Neuron (in vitro differentiated cells): ENCODE measurements around the gene ALG1.
A peak's percentile ranks its signal among the peaks of the same experiment; 100 is the strongest.

Experiments used
- H2AFZ ChIP-seq: one replicate; pipeline ENCODE4 v1.6.1; 2013; ENCODE audit warnings: low read depth, mild to moderate bottlenecking, inconsistent platforms, low read length, moderate library complexity
- H3K27me3 ChIP-seq: one replicate; pipeline ENCODE4 v1.6.1; 2013; ENCODE audit warnings: low read length; ENCODE audit not compliant: insufficient read depth
- H3K36me3 ChIP-seq: one replicate; pipeline ENCODE4 v1.6.1; 2013; ENCODE audit warnings: low read length; ENCODE audit not compliant: insufficient read depth
- H3K4me1 ChIP-seq: one replicate; pipeline ENCODE4 v1.6.1; 2013; ENCODE audit warnings: low read length; ENCODE audit not compliant: insufficient read depth
- H3K4me3 ChIP-seq: 2 replicates; pipeline ENCODE4 v1.5.1; 2013; ENCODE audit warnings: mild to moderate bottlenecking, low read length, moderate library complexity
- H3K9me3 ChIP-seq: one replicate; pipeline ENCODE4 v1.6.1; 2013; ENCODE audit warnings: low read length

Gene ALG1

DNA sequence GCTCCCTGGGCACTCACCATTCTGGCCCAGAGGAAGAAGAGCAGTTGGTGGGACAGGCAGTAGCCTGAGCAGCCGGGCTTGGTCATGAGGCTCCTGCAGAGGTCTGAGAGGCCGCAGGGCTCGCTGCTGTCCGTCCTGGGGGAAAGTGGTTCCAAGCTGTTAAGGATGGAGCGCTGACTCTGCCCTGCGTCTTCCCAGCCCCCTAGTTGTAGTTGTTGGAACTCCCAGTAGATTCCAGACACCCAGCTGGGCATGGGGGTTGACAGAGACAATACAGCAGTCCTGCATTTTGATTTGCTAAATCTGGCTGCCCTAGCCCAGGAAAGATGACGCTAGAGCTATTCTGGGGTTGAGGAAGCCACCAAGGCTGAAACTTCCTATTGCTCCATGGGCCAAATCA, 13.2 kb upstream of the ALG1 start:
- H3K27me3 ChIP-seq = no peaks in the 10 kb centered on the region
- H3K4me1 ChIP-seq = peaks cover 2% of the 10 kb centered on the region
- no peaks in the 10 kb centered on the region for H3K9me3 ChIP-seq
- no peak overlapping the region for H2AFZ ChIP-seq
- H3K36me3 ChIP-seq = no peaks in the 10 kb centered on the region
- H3K4me3 ChIP-seq = no peak overlapping the region

DNA sequence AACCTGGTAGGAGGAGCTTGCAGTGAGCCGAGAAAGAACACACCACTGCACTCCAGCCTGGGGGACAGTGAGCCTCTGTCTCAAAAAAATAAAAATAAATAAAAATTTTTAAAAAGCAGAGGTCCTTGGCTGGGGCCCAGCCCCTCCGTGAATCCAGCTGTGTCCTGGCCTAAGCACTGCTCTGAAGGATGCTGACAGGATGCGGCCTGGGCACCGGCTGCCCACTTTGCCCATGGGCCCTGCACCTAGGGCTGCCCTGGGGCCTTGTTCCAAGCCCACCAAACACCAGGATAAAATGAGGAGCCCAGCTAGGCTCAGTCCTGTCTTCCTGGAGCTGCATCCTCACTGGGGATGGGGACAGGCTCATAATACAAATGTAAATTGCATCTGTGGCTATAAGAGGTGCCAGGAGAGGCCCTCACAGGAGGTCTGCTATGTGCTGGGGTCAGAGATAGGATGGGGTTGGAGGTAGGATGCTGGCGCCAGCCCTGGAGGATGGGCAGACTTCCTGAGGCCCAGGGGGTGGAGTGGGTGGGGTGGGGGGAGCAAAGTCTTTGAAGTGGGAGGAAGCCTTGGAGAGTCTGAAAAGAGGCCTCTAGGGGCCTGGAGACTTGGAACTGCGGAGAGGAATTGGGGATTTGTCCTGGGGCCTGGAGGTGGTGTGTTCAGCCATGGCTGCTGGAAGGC, 12.1 kb upstream of the ALG1 start:
- Histone ChIP-seq H3K4me3 (no peak overlapping the region), H3K9me3 (no peaks in the 10 kb centered on the region), H2AFZ (no peak overlapping the region), H3K4me1 (peaks cover 2% of the 10 kb centered on the region), H3K36me3 (no peaks in the 10 kb centered on the region), H3K27me3 (no peaks in the 10 kb centered on the region)

- H2AFZ ChIP-seq = no peak overlapping the region
These were observed 11.5 kb upstream of the ALG1 start for GRCh38 chr16:5060073-5060641.

DNA sequence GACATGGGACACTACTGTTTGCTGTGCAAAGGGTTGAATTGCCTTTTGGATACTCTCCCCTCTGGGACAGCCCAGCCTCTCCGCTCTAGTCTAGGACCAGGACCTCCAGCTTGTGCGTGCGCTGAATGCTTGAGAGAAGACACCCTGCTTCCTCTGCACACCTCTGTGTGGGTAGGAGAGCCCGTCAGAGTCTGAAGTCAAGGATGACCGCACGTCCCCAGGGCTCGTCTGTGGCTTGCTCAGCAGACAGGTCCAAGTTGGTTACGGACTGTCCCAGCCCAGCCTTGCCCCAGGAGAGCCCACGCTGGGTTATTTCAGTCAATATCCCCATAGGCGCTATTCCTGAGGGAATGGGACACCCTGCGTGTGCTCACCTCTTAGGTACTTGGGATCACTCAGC, 9.6 kb upstream of the ALG1 start:
- Histone ChIP-seq H2AFZ (no peak overlapping the region), H3K36me3 (no peaks in the 10 kb centered on the region), H3K9me3 (no peaks in the 10 kb centered on the region), H3K27me3 (no peaks in the 10 kb centered on the region), H3K4me1 (peaks cover 2% of the 10 kb centered on the region), H3K4me3 (no peak overlapping the region)

More at GRCh38 chr16:5060073-5060641, 11.5 kb upstream of the ALG1 start:
- Histone ChIP-seq H3K36me3 (no peaks in the 10 kb centered on the region), H3K27me3 (no peaks in the 10 kb centered on the region), H3K4me3 (no peak overlapping the region), H3K4me1 (peaks cover 2% of the 10 kb centered on the region), H3K9me3 (no peaks in the 10 kb centered on the region)

DNA sequence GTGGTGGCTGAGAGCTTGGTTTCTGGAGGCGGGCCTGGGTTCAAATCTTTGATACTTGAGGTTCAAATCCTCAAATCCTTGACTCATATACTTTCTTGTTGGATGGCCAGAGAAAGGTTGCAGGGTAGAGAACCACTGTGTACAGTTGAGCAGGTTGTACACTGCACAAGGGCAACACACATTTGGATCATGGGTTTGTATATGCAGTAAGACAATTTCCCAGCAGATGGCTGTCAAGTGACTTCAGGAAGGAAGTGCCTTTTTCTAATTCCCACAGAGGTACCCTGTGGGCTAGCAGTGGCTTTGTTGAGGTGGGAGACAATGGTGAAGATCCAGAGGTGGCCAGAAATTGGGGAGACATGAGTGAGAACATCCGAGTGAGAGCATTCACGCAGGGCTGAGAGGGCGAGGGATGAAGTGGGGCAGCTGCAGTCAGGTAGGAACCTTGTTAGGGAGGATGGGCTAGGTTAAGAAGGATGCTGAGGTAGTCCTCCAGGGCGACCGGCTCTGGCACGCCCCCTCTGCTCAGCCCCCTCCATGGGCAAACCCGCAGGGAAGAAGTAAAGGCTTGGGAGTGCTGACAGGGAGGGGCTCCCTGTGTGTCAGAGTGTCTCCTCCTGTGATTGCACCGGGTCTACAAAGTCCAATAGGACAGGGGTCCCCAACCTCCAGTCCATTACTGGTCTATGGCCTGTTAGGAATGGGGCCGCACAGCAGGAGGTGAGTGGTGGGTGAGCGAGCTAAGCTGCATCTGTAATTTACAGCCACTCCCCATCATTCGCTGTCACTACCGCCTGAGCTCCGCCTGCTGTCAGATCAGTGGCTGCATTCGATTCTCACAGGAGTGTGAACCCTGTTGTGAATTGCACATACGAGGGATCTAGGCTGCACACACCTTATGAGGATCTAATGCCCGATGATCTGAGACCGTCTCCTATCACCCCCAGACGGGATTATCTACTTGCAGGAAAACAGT, 8.6 kb upstream of the ALG1 start:
- no peaks in the 10 kb centered on the region for H3K9me3 ChIP-seq
- H3K4me3 ChIP-seq = no peak overlapping the region
- H3K27me3 ChIP-seq = no peaks in the 10 kb centered on the region
- H2AFZ ChIP-seq = no peak overlapping the region
- H3K4me1 ChIP-seq = peaks cover 5% of the 10 kb centered on the region
- H3K36me3 ChIP-seq = no peaks in the 10 kb centered on the region

- Histone ChIP-seq H2AFZ (no peak overlapping the region), H3K27me3 (no peaks in the 10 kb centered on the region), H3K9me3 (no peaks in the 10 kb centered on the region), H3K4me1 (peaks cover 2% of the 10 kb centered on the region), H3K4me3 (no peak overlapping the region), H3K36me3 (no peaks in the 10 kb centered on the region)
These were observed 6.7 kb upstream of the ALG1 start for GRCh38 chr16:5064915-5065314.

DNA sequence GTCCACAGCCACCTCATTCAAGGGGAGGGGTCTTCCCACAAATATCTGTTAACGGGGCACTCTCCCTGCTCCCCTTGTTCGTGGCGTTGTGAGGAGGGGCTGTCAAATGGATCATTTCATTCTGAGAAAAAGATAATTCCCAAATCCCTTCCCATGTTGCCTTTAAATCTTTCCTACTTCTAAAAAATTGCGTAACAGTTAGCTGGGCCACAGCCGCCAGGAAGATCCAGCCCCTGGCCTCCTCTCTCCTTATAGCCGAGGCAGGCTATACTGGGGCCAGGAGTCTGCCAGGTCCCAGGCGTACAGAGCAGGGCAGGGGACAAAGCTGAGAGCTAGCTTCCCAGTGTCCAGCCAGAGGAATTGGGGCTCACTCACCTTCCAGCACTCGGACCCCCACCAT, 6.3 kb upstream of the ALG1 start:
- Histone ChIP-seq H3K4me3 (no peak overlapping the region), H3K4me1 (peaks cover 2% of the 10 kb centered on the region), H3K36me3 (no peaks in the 10 kb centered on the region), H2AFZ (peak overlapping the region; percentile 44), H3K27me3 (no peaks in the 10 kb centered on the region), H3K9me3 (no peaks in the 10 kb centered on the region)

GRCh38 chr16:5065813-5066212, 5.8 kb upstream of the ALG1 start, which contains the start of gene C16orf89:
Gene C16orf89, minus strand, starts transcription at chr16:5065956. Its CDS starts 48 bp downstream, at chr16:5065908.
- H3K4me1 ChIP-seq = peaks cover 2% of the 10 kb centered on the region
- H2AFZ ChIP-seq = peak within 1 kb of the TSS; percentile 44
- no peaks in the 10 kb centered on the region for H3K27me3 ChIP-seq
- no peaks in the 10 kb centered on the region for H3K36me3 ChIP-seq
- H3K9me3 ChIP-seq = no peaks in the 10 kb centered on the region
- H3K4me3 ChIP-seq = no peak within 1 kb of the TSS

GRCh38 chr16:5066511-5066910, 5.1 kb upstream of the ALG1 start:
- no peak overlapping the region for H2AFZ ChIP-seq
- no peak overlapping the region for H3K4me3 ChIP-seq
- H3K27me3 ChIP-seq = no peaks in the 10 kb centered on the region
- H3K4me1 ChIP-seq = peaks cover 2% of the 10 kb centered on the region
- no peaks in the 10 kb centered on the region for H3K36me3 ChIP-seq
- H3K9me3 ChIP-seq = no peaks in the 10 kb centered on the region

DNA sequence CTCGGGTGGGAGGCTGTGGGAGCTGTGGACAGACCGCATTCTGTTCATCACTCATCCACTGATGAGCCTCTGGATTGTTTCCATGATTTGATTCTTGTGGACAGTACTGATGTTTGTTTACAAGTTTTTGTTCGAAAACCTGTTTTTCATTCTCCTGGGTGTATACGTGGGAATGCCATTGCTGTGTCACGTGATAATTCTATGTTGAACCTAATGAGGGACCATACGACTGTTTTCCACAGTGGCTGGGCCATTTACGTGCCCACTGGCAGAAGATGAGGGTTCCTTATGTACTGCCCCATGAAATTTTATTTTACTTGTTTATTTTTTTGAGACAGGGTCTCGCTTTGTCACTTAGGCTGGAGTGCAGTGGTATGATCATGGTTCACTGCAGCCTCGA, 2.6 kb upstream of the ALG1 start:
- no peaks in the 10 kb centered on the region for H3K27me3 ChIP-seq
- no peak overlapping the region for H3K4me3 ChIP-seq
- no peak overlapping the region for H2AFZ ChIP-seq
- no peaks in the 10 kb centered on the region for H3K36me3 ChIP-seq
- peaks cover 9% of the 10 kb centered on the region for H3K4me1 ChIP-seq
- no peaks in the 10 kb centered on the region for H3K9me3 ChIP-seq

GRCh38 chr16:5069854-5070253, 1.8 kb upstream of the ALG1 start:
- H3K36me3 ChIP-seq = no peaks in the 10 kb centered on the region
- no peaks in the 10 kb centered on the region for H3K27me3 ChIP-seq

DNA sequence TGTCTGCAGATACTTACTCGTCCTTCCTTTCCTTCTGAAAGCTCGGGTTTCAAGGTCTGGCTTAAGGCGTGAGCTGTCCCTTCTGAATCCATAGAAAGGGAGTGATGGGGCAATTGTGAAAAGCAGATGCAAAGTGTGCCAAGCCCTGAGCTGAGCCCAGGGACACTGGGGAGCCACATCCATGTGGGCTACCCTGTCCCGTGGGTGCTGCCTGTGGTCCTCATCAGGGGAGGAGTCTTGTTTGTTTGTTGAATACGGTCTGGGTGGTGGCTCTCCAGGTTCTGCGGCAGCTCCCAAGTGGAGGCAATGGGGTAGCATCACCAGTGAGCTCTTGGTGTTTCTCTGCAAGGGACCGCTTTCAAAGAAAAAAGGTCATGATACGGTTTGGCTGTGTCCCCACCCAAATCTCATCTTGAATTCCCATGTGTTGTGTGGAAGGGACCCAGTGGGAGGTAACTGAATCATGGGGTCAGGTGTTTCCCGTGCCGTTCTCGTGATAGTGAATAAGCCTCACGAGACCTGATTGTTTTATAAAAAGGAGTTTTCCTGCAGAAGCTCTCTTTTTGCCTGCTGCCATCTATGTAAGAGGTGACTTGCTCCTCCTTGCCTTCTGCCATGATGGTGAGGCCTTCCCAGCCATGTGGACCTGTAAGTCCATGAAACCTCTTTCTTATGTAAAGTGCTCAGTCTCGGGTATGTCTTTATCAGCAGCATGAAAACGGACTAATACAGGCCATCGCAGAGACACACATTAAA, 1.0 kb upstream of the ALG1 start:
- Histone ChIP-seq H3K36me3 (peaks cover 7% of the 10 kb centered on the region), H3K9me3 (no peaks in the 10 kb centered on the region), H3K4me1 (peaks cover 9% of the 10 kb centered on the region), H3K4me3 (no peak overlapping the region), H3K27me3 (no peaks in the 10 kb centered on the region), H2AFZ (peak overlapping the region; percentile 99)

More at GRCh38 chr16:5069854-5070253, 1.8 kb upstream of the ALG1 start:
- peaks cover 9% of the 10 kb centered on the region for H3K4me1 ChIP-seq
- H2AFZ ChIP-seq = no peak overlapping the region
- H3K9me3 ChIP-seq = no peaks in the 10 kb centered on the region
- no peak overlapping the region for H3K4me3 ChIP-seq
